Cardiac muscle cell (in vitro differentiated cells and primary cell): ENCODE results near the gene PADI1. TPM values are rescaled to one million over a fixed set of nuclear protein-coding genes. Genes with fewer than 3 reads are reported as not detected.

ENCODE experiments used
- DNase-seq, 2 donors: peaks; one replicate each; pipeline versions ENCODE4 v3.0.0 to v3.0.0-alpha.2; 2010 to 2017; ENCODE audit warnings: low read depth in 1 of 2, low spot score in 1 of 2
- H3K27ac ChIP-seq: fragments of 200-600 bp; sonication (generic); 2 replicates; pipeline ENCODE4 v1.5.1; 2016
- H3K27me3 ChIP-seq: fragments of 200-600 bp; sonication (generic); 2 replicates; pipeline ENCODE4 v1.6.0; 2016; ENCODE audit warnings: control low read depth
- H3K36me3 ChIP-seq: fragments of 200-600 bp; sonication (generic); 2 replicates; pipeline ENCODE4 v1.5.1; 2016; ENCODE audit warnings: control low read depth
- H3K4me1 ChIP-seq: fragments of 200-600 bp; sonication (generic); 2 replicates; pipeline ENCODE4 v1.8.1; 2017; ENCODE audit warnings: low read depth, mild to moderate bottlenecking, mixed run types
- H3K4me3 ChIP-seq: fragments of 200-600 bp; sonication (generic); 2 replicates; pipeline ENCODE4 v1.5.1; 2016; ENCODE audit warnings: mild to moderate bottlenecking
- H3K9me3 ChIP-seq: fragments of 200-600 bp; sonication (generic); 2 replicates; pipeline ENCODE4 v1.5.1; 2017; ENCODE audit warnings: low read depth, mild to moderate bottlenecking, control low read depth
- CTCF ChIP-seq: IDR thresholded peaks from 2 replicates; pipeline ENCODE4 v1.5.1; 2012; ENCODE audit warnings: low read depth, mild to moderate bottlenecking, low read length
- polyA plus RNA-seq: library from polyadenylated mRNA; unstranded; fragments of >200 nt; fragmentation: Nextera tagmentation; extraction: Ambion mirVana; gene quantifications from 2 replicates; pipeline ENCODE4 v1.2.1, GENCODE V29; 2016
- total RNA-seq: library from RNA; depleted of rRNA; stranded (reverse); fragments of >200 nt; gene quantifications from 2 replicates; pipeline ENCODE4 v1.2.3, GENCODE V29; 2016

The PADI1 gene, protein sequence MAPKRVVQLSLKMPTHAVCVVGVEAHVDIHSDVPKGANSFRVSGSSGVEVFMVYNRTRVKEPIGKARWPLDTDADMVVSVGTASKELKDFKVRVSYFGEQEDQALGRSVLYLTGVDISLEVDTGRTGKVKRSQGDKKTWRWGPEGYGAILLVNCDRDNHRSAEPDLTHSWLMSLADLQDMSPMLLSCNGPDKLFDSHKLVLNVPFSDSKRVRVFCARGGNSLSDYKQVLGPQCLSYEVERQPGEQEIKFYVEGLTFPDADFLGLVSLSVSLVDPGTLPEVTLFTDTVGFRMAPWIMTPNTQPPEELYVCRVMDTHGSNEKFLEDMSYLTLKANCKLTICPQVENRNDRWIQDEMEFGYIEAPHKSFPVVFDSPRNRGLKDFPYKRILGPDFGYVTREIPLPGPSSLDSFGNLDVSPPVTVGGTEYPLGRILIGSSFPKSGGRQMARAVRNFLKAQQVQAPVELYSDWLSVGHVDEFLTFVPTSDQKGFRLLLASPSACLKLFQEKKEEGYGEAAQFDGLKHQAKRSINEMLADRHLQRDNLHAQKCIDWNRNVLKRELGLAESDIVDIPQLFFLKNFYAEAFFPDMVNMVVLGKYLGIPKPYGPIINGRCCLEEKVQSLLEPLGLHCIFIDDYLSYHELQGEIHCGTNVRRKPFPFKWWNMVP
- total RNA-seq (1.3 and 1.7 TPM in 2 replicates), polyA plus RNA-seq (4.9 and 6.7 TPM in 2 replicates)

DNA sequence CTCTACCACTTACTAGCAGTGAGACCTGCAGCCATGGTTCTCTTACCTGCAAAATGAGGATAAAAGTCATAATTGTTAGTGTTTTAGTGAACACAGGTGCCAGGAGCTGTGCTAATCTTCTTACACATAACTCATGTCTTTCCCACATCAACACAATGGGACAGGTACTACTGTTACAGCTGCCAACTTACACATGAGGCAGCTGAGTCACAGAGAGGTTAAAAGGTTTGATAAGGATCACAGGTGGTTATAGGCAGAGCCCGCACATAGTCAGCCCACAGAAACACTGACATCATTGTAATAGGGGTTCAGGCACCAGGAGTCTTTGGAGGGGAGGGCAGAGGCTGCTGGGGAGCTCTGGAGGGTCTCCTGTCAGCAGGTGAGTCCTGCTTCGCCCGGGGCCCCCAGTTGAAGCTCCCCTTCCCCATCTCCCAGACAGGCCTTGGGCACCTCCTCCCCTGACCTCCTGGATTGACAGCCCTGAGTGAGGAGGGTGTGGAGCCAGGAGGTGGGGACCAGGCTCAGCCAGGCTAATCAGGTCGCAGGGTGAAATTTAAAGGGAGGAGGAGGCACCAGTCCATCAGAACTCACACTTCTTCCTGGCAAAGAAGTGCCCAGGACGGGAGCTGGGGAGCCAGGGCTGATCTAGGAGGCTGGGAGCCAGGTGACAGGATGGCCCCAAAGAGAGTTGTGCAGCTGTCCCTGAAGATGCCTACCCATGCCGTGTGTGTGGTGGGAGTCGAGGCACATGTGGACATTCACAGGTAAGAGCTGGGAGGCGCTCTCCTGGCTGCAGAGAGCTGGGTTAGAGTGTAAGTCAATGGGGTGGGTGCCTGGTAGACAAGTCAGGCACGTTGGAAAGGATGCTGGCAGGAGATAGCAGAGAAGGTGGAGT is at the start of gene PADI1:
TSS of gene PADI1 (plus strand) at position 583 of the 895 bp plus-strand sequence. CDS start at position 673, 90 bp downstream.
- no peak for TF ChIP-seq CTCF
- no peak for DNase-seq
- Histone ChIP-seq H3K36me3 (no peaks in the 10 kb centered on the region), H3K4me3 (no peak within 1 kb of the TSS), H3K9me3 (no peaks in the 10 kb centered on the region), H3K27ac (no peak within 1 kb of the TSS), H3K4me1 (peaks cover 3% of the 10 kb centered on the region), H3K27me3 (no peaks in the 10 kb centered on the region)

DNA sequence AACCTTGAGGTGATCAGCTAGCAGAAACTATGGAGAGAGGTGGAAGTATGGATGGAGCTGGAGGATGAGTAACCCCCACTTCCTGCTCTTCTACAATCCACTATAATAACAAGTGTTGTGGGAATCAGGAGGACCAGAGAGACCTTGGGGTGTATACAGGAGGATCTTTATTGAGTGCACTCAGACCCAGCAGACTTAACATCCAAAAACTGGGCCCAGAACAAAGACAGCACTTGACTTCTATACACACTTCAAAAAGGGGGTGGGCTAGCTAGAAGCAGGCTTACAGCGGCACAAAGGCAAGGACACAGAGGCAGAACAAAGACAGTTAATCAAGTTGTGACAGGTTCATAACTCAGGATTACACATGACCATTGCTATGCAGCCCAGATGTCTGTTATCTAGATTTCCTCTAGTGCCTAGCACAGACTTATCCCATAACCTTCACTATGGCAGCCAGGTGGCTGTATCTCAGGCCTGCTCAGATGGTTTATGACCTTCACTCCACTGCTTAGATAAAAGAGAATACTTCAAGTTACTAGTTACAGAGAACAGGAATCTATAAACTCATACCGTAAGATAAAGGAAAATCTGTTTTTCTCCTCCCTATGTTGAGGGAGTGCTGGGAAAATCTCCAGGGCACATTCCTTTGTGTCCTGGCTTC is 49.5 kb upstream of the PADI1 start:
- H3K4me3 ChIP-seq = no peak overlapping the region
- no peak overlapping the region for H3K27ac ChIP-seq
- H3K27me3 ChIP-seq = no peaks in the 10 kb centered on the region
- H3K4me1 ChIP-seq = no peaks in the 10 kb centered on the region
- no peak for TF ChIP-seq CTCF
- H3K36me3 ChIP-seq = no peaks in the 10 kb centered on the region
- DNase-seq = peak in 1 of 2 donors; percentile 21
- H3K9me3 ChIP-seq = no peaks in the 10 kb centered on the region

DNA sequence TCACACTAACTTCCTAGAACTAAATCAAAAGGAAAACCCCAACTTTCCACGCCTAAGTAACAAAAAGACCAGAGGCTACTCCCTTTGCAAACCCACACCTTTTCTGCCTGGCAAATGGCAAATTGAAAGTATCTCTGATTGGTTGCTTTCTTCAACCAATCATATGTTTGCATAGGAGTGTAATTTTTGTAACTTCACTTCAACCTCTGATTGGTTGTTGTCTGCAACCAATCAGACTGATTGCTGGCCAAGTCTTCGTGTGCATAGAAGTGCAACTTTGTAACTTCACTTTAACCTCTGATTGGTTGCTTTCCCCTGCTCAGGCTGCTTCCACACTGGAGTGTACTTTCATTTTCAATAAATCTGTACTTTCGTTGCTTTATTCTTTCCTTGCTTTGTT is 48.8 kb upstream of the PADI1 start:
- TF ChIP-seq CTCF = no peak
- H3K9me3 ChIP-seq = no peaks in the 10 kb centered on the region
- no peak overlapping the region for H3K27ac ChIP-seq
- H3K27me3 ChIP-seq = no peaks in the 10 kb centered on the region
- H3K36me3 ChIP-seq = no peaks in the 10 kb centered on the region
- no peaks in the 10 kb centered on the region for H3K4me1 ChIP-seq
- H3K4me3 ChIP-seq = no peak overlapping the region
- peak in 1 of 2 donors; percentile 41 for DNase-seq

DNA sequence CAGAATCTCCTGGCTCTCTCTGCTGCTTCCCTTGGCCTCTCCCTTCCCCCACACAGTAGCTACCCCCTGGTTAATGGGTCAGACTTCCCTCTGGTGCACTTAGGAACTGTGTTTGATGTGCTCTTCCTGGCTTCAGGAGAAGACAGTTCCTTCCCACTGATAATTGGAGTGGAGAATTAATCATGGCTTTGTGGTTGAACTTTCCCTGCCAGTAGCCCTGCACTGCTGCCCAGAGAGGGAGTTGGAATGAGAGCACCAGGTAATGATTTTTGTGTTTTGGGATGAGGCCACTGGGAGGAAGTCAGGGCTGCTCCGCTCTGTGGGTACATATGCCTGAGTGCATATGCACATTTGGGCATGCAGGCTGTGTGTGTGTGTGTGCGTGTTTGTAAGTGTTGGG is 46.0 kb upstream of the PADI1 start:
- Histone ChIP-seq H3K4me3 (no peak overlapping the region), H3K4me1 (no peaks in the 10 kb centered on the region), H3K27ac (no peak overlapping the region), H3K27me3 (no peaks in the 10 kb centered on the region), H3K9me3 (no peaks in the 10 kb centered on the region), H3K36me3 (no peaks in the 10 kb centered on the region)
- no peak for DNase-seq
- TF ChIP-seq CTCF = no peak

GRCh38 chr1:17161137-17161740 is 43.7 kb upstream of the PADI1 start:
- no peak for DNase-seq
- no peaks in the 10 kb centered on the region for H3K4me1 ChIP-seq
- H3K4me3 ChIP-seq = no peak overlapping the region
- no peak overlapping the region for H3K27ac ChIP-seq
- no peaks in the 10 kb centered on the region for H3K9me3 ChIP-seq
- no peaks in the 10 kb centered on the region for H3K27me3 ChIP-seq
- TF ChIP-seq CTCF = no peak
- no peaks in the 10 kb centered on the region for H3K36me3 ChIP-seq
